NOMO-1 treated with dmso at 0.1 percent for 144 hours (cell line): ENCODE results near the gene ABCB8.
"Not testable (repeated sequence)": the region's sequence is repeated elsewhere in the genome, so short reads cannot be mapped to it uniquely, and the experiment has no call there.

Experiments
- DNase-seq: peaks from one replicate; lab custom pipeline; 2025; ENCODE audit not compliant: unreplicated experiment; lab: John Stamatoyannopoulos, UW

ABCB8 gene

DNA sequence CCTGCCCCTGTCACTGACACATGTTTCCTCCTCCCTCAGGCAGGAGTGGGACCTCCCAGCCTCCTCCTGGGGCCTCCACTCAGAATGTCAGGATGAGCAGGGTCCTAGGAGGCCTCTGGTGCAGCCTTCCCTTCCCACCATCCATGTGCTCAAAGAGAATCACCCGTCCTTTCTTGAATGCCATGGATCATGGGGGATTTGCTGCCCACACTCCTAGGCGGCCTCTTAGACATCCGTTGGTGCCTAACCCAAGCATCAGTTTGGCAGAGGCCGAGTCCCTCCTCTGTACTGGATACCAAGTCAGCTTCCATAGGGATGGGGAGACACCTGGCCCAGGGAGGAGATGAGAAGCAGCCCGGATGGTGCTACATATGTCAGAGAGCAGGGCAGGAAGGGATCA, 30.4 kb upstream of the ABCB8 start:
- DNase-seq: no peak

- no peak for DNase-seq
Observed at GRCh38 chr7:150998341-150998740, 29.9 kb upstream of the ABCB8 start.

- DNase-seq: no peak
Observed at GRCh38 chr7:150999001-150999400, 29.2 kb upstream of the ABCB8 start.

- no peak for DNase-seq
Observed at GRCh38 chr7:150999497-151000230, 28.6 kb upstream of the ABCB8 start.

DNA sequence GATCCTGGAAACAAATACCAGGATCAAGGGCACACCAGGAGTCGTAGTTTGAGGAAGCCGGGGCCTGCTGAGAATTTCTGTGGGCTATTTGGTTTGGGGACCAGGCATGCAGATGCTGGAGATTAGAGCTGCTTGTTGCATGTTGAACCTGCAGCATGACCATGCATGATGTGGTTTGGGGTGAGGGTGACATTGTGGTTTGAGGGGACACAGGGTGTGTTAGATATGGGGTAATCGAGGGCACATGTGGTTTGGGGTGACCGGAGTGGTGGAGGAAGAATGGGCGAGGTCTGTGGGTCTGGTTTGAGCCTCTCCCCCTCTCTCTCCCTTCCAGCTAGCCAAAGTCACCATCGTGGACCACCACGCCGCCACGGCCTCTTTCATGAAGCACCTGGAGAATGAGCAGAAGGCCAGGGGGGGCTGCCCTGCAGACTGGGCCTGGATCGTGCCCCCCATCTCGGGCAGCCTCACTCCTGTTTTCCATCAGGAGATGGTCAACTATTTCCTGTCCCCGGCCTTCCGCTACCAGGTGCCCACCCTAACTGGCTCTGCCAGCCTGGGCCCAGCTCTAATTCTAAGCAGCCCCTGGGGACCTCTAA, 27.3 kb upstream of the ABCB8 start:
- DNase-seq: no peak

DNA sequence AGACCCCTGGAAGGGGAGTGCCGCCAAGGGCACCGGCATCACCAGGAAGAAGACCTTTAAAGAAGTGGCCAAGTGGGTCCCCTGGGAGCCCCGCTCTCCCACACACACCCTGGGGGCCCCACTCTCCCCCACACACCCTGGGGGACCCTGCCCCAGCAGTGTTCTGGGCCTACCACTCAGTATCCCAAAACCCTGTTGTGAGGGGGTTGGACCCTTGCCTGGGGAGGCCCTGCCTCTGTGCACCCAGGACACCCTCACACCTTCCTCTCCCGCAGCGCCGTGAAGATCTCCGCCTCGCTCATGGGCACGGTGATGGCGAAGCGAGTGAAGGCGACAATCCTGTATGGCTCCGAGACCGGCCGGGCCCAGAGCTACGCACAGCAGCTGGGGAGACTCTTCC, 26.7 kb upstream of the ABCB8 start:
- DNase-seq: no peak

DNA sequence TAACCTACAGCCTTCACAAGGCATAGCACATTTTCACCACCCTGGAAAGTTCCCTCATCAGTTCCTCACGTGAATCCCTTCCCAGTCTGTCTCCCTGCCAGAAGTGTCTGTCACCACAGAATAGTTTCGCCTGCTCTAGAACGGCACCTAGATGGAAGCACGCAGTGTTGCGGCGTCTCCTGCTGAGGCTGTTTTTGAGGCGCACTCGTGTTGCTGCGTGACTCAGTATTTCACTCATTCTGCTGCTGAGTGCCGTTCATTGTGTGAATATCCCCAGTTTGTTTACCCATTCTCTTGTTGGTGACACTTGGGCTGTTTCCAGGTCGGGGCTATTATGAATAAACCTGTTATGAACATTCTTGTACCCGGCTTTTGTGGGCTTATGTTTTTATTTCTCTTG, 24.7 kb upstream of the ABCB8 start:
- DNase-seq: no peak

DNA sequence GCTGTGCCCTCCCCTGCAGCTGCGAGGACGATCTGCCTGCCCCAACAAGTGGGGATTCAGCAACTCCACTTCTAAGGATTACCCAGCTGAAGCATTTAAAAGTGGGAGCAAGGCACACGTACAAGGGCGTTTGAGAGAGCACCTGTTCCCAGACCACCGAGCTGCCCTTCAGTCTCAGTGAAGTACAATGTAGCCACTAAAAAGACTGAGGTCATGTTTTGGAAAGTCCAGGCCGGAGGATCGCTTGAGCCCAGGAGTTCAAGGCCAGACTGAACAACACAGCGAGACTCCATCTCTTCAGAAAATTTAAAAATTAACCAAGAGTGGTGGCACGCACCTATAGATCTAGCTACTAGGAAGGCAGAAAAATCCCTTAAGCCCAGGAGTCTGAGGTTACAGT, 22.7 kb upstream of the ABCB8 start:
- DNase-seq: no peak

GRCh38 chr7:151006590-151007300, 21.5 kb upstream of the ABCB8 start:
- DNase-seq: no peak

DNA sequence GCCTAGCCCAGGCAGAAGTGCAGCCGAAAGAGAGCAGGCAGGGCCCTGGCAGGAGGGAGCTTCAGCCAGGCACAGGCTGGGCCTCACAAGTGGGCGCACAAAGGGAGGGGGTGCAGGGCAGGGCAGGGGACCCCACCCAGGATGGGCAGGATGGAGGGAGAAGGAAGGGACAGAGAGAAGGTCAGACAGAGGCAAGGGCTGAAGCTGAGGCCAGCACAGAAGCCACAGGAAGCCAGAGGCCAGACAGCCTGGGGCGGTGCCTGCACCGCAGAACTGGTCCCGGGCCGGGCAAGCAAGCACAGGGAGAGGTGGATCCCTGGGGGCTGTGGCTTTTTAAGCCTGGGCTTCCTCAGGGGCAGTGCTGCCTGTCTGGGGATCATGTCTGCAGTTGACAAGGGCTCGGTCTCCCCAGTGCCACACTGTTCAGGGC, 20.8 kb upstream of the ABCB8 start:
- DNase-seq: no peak

DNA sequence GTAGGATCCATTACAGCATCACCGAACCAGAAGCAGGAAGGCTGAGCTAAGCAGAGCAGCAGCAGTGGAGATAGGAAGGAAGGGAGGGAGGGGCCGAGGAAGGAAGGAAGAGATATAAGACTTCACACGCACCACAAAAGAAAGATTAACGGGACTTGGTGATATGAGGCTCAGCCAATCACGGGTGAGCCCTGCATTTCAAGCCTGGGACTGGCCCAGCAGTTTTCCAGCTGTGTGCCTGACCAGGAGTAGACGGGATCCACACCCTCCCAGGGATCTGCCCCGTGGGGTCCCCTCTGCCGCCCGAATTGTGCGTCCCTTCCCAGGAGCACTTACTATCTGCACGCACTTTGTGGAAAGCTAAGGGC, 20.1 kb upstream of the ABCB8 start:
- DNase-seq: no peak

GRCh38 chr7:151008511-151009323, 19.5 kb upstream of the ABCB8 start:
- DNase-seq: peak; percentile 41

GRCh38 chr7:151009327-151010036, 18.8 kb upstream of the ABCB8 start:
- no peak for DNase-seq

DNA sequence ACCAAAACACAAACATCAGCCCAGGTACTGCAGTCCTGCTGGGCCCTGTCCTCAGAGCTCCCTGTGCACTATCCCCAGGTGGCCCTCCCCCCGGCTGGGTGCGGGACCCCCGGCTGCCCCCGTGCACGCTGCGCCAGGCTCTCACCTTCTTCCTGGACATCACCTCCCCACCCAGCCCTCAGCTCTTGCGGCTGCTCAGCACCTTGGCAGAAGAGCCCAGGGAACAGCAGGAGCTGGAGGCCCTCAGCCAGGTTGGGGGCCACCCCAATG, 18.3 kb upstream of the ABCB8 start:
- DNase-seq: no peak

- DNase-seq: no peak
Observed at GRCh38 chr7:151010307-151011096, 17.7 kb upstream of the ABCB8 start.

GRCh38 chr7:151011097-151011409, 17.2 kb upstream of the ABCB8 start:
- no peak for DNase-seq

GRCh38 chr7:151011616-151012015, 16.6 kb upstream of the ABCB8 start:
- not testable (repeated sequence) for DNase-seq

DNA sequence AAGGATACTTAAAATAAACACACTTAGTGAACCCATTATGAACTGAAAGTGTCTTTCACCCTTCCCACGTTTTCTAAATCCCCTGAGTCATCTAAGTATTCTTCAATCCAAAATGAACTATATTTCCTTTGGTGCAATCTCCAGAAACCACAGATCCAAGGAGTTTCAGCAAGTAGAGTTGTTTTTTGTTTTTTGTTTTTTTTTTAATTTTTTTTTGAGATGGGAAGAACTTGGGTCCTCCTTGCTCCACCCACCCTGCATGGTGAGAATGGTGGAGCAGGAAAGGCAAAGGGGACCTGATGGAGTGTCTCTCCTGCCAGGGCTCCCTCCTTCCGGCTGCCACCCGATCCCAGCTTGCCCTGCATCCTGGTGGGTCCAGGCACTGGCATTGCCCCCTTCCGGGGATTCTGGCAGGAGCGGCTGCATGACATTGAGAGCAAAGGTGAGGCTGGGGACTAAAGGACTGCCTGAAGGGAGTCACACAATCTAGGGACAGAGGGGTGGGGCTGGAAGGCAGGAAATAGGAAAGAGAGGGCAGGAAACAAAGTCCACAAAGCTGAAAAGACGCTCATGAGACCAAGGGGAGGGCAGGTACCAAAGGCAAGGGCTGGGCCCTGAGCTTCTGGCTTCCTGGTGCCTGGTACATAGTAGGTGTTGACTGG, 16.1 kb upstream of the ABCB8 start:
- DNase-seq: no peak

DNA sequence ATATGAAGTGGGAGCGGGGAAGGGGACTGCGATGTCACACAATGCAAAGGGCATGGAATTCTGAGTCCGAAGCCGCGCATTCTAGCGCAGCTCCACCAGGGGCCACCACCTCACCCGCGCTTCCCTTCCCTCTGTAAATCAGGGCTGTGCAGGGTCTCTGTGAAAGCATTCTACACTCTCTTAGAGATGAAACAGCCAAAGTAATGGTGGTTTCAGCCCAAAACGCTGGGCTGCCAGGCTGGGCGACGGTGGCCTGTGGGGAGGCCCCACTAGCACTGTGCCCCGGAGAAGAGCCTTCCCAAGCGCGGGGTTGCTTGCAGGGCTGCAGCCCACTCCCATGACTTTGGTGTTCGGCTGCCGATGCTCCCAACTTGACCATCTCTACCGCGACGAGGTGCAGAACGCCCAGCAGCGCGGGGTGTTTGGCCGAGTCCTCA, 15.3 kb upstream of the ABCB8 start:
- DNase-seq: no peak

DNA sequence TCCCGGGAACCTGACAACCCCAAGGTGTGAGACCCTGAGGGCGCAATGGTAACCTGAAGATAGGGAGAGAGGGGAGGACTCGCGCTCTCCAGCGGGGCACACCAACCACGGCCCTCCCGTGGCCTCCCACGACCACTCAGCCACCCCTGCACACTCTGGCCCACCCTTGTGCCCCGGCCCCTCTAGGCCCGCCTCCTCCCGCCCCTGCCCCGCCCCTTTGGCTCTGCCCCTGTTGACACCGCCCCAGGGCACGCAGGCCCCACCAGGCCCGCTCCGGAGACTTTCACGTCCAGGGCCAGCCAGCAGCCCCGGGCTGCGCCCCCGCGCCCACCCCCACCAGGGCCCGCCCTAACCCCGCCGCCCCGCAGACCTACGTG, 14.9 kb upstream of the ABCB8 start:
- no peak for DNase-seq
